ENCODE results near the gene TYW3. TPM values are rescaled to one million over a fixed set of nuclear protein-coding genes. Genes with fewer than 3 reads are reported as not detected.

Gene TYW3
- total and polyA plus RNA-seq, 2 of the 4 experiments (the other 2 are of a cell fraction) = 9.3 to 16.5 TPM

DNA sequence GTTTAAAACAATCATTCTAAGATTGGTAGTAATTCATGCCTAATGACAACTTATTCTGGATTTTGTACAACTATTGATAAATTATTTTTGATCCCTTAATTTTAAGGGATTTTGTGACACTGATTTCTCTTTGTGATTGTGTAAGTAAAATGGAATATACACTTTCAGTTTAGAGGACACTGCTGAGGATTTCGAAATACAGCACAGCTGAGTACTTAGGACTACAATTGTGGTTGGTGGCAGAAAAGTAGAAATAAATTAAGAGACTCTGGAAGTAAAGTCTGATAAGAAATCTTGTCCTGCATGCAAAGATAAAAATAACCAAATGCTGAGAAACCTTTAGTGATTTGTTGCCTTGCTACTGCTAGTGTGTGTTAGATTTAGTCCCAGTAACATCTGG is 40.0 kb downstream of the TYW3 start:
- dilution Hi-C loops (cut with HindIII; ENCODE audit: low sequenced_read_pairs, unreplicated experiment) = no loop called here
- no peaks in the 10 kb centered on the region for H3K4me1 ChIP-seq (ENCODE audit: control insufficient read depth, insufficient read depth, low read length)
- POLR2A ChIA-PET (ENCODE audit: unreplicated experiment) = no interaction called here
- H3K23ac ChIP-seq (ENCODE audit: low read depth, low read length) = no peak overlapping the region
- no peak overlapping the region for H3K4me3 ChIP-seq (ENCODE audit: insufficient read depth, low read depth, low read length)
- H3K79me1 ChIP-seq (ENCODE audit: low read depth in 1 of 2, low read length in 2 of 2) = no peaks in the 10 kb centered on the region
- H4K91ac ChIP-seq (ENCODE audit: insufficient read depth, low read depth, low read length) = no peak overlapping the region
- WGBS, 2 experiments (ENCODE audit: extremely low coverage in 2 of 2, insufficient read length in 1 of 2) = 14% methylated on average over 1 of the region's 1 CpG; no CpG with 5 or more reads in 1 of the 2 experiments
- H2BK120ac ChIP-seq (ENCODE audit: low read depth, low read length) = no peak overlapping the region
- no peak overlapping the region for H4K8ac ChIP-seq (ENCODE audit: low read depth in 2 of 2, low read length in 2 of 2)
- 0 out of 2 replicates have a peak, but pooled peaks have one; percentile 49 for TF ChIP-seq CEBPB (IDR thresholded peaks at IDR 0.05; ENCODE audit: low read depth, low read length)
- TF ChIP-seq RAD21 (IDR thresholded peaks at IDR 0.05; ENCODE audit: low read length) = no peak
- no peak for TF ChIP-seq MAZ (IDR thresholded peaks at IDR 0.05; ENCODE audit: borderline replicate concordance, low read depth, low read length)
- TF ChIP-seq NFE2L2 (IDR thresholded peaks at IDR 0.05; ENCODE audit: low read depth, low read length) = no peak
- BruUV-seq (replicated peaks) = no TSS peak
- H2AFZ ChIP-seq (replicated peaks; ENCODE audit: low read length, poor library complexity) = no peak overlapping the region
- H3K9me3 ChIP-seq (ENCODE audit: control insufficient read depth, insufficient read depth, low read length) = no peaks in the 10 kb centered on the region
- H2AK5ac ChIP-seq (ENCODE audit: low read depth, low read length) = no peak overlapping the region
- no peaks in the 10 kb centered on the region for H3K27me3 ChIP-seq (ENCODE audit: control insufficient read depth, insufficient read depth, low read length)
- H2BK5ac ChIP-seq (ENCODE audit: low read depth, low read length, poor library complexity, severe bottlenecking) = no peak overlapping the region
- H3K9me1 ChIP-seq (ENCODE audit: insufficient read depth, low read length) = no peaks in the 10 kb centered on the region
- H2AK9ac ChIP-seq (replicated peaks; ENCODE audit: low read depth, low read length, poor library complexity) = no peak overlapping the region
- H3K9ac ChIP-seq (ENCODE audit: low read depth, low read length) = no peak overlapping the region
- no peak overlapping the region for H3K18ac ChIP-seq (ENCODE audit: low read depth, low read length)
- CTCF ChIA-PET = interaction anchor here (1.2 kb wide), 1 partner anchor 423 kb away, joined by 4 read pairs; no protein-coding TSS in a partner anchor
- H2BK20ac ChIP-seq (ENCODE audit: low read depth, low read length) = no peak overlapping the region
- in situ Hi-C loops (cut with MboI; ENCODE audit: low sequenced_read_pairs) = no loop called here
- H3K14ac ChIP-seq (replicated peaks; ENCODE audit: low read depth, low read length) = no peak overlapping the region
- ATAC-seq (ENCODE audit: low read depth) (no peak), DNase-seq (peak; percentile 16)
- H3K27ac ChIP-seq (ENCODE audit: insufficient read depth, low read length) = no peak overlapping the region
- no peaks in the 10 kb centered on the region for H4K20me1 ChIP-seq (ENCODE audit: insufficient read depth, low read length)
- no peak overlapping the region for H3K56ac ChIP-seq (ENCODE audit: extremely low read depth, insufficient read depth, low read length)
- H3K4ac ChIP-seq (ENCODE audit: low read depth, low read length) = no peak overlapping the region
- no peak overlapping the region for H4K5ac ChIP-seq (ENCODE audit: low read depth, low read length)
- H3K36me3 ChIP-seq (ENCODE audit: control insufficient read depth, insufficient read depth, low read length) = no peaks in the 10 kb centered on the region
- H2BK15ac ChIP-seq (ENCODE audit: low read depth, low read length) = no peak overlapping the region
- no peak overlapping the region for H3K4me2 ChIP-seq (ENCODE audit: low read depth, low read length)
- intact Hi-C loops (cut with micrococcal nuclease) = loop anchor here (1.0 to 5.0 kb wide), 5 partner anchors 109 to 859 kb away; no protein-coding TSS in a partner anchor

Measured in IMR-90 (cell line).